Inferior parietal cortex (tissue), 1 donor: Measurements from ENCODE around the gene GDPD5.

ENCODE experiments used
- DNase-seq: peaks from one replicate; pipeline ENCODE4 v3.0.0-alpha.2; 2016; ENCODE audit errors: extremely low spot score

The GDPD5 gene

DNA sequence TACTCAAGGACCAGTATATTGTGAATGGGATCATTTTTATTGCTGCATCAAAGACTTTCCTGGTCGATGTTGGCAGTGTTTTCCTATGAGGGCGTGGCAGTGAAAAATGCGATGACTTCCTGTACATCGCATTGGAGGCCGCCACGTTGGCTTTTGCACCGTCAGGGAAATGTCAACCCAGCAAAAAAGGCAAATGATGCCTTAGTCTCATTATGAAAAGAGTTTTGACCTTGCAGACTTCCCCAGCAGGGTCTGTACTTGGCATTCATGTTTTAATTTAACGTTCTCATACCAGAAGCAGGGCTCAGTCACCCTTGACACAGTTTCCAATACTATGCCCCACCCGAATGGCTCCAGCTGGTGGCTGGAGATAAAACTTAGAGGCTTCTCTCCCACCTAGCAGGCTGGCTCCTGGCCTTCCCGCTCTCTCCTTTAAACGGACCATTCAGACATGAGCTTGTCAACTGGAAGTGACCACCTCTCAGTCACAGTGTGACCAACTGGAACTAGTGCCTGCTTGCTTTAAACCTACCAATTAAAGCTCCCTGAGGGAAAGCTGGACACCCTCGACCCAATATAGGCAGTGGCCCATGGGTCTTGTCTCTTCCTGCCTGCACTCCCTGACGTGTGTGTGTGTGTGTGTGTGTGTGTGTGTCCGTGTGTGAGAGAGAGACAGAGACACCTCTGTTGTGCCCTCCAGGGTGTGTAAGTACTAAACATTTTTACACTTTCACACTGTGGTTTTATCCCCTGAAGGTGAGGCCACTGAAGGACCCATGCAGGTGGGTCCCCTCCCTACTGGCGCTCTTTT is 8.7 kb upstream of the GDPD5 start:
- DNase-seq = peak; percentile 35

DNA sequence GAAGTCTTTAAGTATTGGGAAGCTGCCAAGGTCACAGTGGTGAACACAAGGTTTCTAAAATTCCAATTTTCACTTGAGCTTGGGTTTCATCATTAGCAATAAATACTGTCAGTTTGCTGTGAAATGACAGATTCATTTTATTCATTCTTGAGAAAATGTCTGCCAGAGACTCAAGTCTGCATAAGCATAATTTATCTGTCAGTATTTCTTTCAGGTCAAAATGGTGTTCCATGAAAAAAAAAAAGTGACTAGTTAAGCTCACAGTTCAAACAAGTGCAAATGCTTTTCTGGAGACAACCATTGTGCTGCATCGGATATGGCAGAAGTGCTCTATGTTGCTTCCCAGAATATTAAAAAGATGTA is 8.1 kb upstream of the GDPD5 start:
- DNase-seq = no peak

DNA sequence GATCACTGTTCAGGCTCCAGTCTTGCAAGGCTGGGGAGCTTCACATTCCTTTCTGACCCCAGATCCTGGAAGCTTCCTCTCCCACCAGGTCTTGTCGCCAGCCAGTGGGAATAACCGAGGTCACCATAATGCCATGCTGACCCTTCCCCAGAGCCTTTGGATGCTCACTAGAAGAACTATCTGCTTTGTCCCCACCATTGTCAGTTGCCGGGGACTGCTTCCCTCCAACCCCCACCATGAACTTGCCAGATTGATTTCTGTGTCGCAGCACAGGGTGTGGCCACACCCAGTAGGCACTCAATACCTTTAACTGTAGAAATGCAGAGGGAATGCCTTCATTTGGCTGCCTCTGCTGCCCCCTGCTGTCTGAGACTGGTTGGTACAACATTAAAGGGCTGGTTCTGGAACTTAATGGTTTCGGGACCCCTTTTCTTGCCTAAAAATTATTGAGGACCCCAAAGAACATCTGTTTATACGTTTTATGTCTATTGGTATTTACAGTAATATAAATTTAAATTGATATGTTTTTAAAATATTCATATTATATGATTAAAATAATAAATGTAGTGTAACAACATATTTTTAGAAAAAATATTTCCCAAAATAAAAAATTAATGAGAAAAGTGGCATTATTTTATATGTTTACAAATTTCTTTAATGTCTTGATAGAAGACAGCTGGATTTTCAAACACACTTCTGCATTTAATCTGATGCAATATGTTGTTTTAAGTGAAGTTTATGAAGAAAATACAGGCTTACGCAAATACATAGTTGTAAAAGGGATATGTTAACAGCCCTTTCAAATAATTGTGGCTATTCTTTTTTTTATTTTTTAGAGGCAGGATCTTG is 6.7 kb upstream of the GDPD5 start:
- DNase-seq = peak; percentile 89

DNA sequence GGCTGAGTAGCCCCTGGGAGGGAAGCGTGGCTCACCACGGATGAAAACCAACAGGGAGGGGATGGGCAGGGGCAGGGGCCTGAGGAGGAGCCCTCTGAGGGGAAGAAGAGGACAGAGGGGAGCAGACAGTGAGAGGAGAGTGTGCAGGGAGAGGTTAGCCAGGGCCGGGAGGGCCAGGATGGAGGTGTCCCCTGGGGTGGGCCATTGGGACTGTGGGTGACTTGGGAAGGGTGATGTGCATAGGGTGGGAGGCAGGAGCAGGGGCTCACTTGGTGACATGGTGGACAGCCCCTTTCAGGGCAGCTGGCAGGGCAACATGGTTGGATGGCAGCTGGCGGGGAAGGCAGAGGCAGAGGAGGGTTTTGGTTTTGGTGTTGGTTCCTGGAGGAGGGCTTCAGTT is 5.6 kb upstream of the GDPD5 start:
- DNase-seq = no peak

DNA sequence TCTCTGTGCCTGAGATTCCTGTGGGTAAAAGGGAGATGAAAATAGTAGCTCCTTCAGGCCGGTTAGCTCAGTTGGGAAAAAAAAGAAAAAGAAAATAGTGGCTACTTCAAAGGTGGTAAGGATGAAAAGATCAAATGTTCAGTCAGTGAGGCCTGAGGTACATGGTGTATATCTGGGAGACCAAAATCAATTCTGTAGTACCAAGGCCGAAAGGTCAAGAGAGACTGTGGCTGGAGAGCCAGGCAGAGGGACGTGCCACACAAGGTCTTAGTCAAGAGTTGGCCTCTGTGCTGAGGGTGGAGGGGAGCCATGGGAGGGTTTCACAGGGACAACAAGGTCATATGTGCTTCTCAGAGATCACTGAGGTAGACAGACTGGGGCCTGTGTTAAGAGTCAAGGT is 4.8 kb upstream of the GDPD5 start:
- no peak for DNase-seq

DNA sequence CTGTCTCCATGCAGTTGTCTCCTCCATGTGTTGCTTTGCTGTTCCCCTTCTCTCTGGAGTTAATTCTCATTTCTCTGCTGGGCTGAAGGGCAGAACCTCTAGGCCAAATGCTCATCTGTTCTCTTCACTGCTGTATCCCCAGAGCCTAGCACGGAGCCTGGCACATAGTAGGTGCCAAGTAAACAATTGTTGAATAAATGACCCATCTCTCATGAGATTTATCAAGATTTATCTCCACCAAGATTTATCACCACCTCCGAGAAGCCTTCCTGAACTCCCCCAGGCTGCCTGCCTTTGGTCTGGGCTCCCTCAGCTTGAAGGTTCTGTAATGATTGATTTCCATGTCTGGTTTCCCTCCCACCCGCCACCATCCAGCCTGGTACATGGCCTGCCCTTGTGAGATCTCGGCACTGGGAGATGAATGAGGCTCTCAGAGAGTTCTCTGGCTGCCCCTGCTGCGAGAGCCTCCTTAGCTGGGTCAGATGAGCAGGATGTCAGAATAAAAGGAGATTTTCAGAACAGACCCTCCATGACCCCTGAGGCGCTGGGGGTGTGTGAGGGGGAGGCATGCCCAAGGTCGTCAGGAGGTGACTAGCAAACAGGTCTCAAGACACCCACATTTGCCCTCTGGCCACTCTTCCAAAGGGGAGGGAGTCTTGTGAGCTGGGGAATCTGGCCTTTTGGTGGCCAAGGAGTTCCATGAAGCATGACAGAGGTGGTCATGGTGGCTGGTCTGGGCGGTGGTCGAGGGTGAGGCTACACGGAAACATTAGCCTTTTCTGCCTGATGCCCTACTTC is 2.4 kb upstream of the GDPD5 start:
- DNase-seq = no peak

DNA sequence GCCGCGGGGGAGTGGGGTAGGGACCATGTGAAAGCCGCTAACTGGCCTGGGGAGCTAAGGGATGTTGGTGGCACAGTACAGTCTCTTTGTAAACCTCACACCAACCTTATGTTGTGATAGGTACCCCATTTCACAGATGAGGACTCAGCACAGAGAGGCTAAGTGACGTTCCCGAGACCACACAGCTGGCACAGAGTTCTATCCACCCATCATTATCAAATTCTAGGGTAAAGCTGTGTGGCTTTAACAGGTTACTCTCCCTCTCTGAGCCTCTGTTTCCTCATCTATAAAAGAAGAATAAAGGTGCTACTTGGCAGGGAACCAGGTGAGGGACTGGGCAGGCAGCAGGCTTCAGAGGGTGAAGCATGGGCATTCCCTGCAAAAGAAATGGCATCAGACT is 1.4 kb upstream of the GDPD5 start:
- no peak for DNase-seq

DNA sequence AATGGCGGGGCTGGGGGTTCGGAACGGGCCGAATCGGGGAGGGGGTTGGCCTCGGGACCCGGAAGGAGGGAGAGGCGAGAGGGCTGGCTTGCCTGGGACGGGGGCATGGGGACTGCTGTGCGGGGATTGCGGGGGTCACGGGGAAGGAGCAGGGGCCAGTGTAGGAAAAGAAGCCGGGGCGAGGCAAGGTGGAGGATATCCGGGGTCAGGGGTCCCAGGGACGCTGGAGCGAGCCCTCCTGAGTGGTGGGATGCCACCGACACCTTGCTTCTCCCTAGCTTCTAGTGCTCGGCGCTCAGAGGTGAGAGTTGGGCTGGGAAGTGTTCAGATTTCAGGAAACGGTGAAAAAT is 426 bp upstream of the GDPD5 start:
- no peak for DNase-seq

DNA sequence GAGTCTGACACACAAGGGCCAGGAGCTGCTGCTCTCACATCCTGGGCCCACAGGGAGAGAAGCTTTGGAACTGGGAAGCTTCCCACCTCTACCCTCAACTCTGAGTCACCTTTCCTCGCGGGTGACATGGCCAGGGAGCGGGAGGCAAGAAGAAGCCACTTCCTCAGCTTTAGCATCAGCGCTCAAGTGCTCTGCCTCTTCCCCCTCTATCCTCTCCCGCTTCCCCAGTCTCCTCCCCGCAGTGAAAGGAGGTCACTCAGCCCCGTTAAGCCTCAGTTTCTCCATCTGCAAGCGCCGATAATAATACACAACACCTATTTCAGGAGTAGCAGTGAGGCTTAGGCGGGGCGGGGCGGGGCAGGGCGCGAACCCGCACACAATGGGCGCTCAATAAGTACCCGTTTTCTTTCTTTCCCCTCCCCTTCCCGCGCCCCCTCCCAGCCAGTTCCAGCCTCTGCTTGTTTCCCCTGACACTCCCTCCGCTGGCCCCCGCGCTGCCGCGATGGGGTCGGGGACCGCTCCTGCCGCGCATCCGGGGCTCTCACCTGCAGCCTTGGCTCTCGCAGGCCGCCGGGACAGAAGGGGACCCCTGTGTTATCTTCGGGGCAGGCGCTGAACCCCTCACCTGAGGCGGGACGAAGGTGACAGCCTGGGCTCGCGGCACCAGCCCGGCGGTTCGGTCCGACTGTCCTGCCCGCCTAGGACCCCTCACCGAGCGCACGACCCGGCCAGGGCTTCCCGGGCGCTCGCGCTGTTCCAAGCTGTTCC is 892 bp downstream of the GDPD5 start:
- DNase-seq = no peak

DNA sequence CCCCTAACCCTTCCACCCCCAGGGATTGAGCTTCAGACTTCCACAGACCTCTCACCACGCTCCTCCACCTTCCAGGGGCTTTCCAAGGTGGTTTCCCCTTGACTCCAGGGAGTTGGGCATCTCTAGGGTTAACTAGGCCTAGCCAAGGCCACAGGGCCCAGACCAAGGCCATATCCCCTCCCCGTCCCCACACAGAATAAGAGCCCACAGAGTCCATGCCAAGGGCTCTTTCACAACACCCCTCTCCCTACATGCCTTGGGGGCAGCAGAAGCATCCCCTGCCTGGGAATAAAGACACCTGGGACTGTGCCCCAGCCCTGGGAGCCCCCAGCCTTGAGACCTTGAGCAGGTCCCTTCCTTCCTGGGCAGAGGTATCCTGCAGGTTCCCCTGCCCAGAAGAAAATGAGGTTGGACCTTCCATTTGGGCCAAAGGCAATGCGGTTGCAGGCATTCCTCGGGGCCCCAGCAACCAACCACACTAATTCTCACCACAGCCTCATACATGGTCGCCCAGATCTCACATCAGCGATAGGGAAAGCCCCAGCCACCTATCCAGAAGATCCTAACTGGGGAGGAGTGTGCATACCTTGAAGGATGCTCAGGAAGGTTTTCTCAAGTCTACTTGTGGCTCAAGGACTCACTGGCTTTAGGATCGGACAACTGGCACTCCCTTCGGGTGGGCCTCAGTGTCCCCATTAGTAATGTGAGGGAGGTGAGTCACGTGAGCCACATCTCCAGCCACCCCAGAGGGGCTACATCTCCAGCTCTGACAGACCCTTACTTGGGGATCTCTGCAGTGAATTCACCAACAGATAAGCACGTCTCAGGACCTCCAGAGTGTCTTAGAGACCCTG is 1.7 kb downstream of the GDPD5 start:
- no peak for DNase-seq

DNA sequence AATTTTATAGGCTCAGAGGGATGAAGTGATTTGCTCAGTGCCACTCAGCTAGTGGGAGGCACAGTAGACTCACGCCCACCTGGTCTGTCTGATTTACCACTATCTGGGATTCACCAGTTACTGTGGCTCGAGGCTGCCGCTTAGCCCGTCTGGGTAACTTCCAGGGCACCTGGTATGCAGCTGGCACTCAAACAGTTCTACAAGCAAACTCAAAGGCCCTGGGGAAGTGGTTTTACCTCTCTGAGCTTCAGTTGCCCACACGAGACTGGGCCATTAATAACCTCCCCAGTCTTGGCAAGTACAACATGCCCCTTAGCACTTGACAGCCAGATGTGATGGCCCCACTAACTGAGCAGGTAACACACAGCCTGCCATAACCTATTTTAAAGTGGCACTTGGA is 2.6 kb downstream of the GDPD5 start:
- DNase-seq = no peak

DNA sequence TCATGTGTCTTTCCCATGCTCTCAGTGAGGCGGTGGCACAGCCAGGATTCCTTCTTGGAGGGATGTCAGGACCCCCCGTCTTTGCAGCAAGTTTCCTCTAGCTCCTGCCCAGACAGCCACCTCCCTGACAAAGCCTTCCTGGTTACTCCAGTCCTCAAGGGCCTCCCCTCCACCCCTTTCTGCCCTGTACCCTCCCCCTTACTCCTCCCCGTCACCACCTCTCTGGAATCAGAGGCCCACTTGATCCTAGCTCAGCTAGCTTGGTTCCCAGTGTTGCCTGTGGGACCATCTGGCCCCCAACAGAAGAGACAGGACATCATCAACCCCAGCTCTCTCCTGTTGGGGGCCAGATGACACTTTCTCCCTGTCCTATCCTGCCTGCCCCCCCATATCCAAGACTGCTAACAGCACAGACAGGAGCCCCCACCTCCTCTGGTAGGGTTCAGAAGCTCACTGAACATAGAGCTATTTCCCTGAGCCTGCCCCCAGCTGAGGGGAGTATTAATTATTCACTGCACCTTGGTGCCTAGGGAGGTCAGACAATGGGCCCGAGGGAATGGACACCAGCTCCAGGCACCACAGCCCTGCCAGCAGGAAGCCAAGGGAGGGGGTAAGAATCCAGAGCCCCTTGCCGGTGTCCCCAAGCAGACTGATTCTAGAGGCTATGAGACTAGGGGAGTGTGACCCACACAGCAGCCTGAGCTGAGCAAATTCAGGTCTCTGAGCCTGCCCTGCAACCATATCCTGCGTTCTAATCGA is 3.3 kb downstream of the GDPD5 start:
- no peak for DNase-seq

DNA sequence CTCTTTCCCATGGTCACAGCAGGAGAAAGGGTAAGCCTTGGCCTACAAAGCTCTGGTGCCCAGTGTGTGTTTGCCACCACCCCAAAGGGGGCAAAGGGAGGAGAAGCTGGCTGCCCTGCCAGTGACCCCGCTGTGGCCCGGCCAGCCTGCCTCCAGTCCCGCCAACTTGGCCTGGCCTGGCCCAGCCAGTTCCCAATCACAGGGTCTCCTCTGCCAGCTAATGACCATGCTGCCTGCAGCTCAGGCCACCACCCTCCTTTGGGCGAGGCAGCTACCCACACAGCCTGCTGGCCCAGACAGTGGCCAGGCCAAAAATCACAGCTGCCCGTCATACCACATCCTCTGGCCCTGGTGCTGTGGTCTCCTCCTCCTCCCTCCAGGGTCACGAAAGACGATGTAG is 5.1 kb downstream of the GDPD5 start:
- DNase-seq = no peak

DNA sequence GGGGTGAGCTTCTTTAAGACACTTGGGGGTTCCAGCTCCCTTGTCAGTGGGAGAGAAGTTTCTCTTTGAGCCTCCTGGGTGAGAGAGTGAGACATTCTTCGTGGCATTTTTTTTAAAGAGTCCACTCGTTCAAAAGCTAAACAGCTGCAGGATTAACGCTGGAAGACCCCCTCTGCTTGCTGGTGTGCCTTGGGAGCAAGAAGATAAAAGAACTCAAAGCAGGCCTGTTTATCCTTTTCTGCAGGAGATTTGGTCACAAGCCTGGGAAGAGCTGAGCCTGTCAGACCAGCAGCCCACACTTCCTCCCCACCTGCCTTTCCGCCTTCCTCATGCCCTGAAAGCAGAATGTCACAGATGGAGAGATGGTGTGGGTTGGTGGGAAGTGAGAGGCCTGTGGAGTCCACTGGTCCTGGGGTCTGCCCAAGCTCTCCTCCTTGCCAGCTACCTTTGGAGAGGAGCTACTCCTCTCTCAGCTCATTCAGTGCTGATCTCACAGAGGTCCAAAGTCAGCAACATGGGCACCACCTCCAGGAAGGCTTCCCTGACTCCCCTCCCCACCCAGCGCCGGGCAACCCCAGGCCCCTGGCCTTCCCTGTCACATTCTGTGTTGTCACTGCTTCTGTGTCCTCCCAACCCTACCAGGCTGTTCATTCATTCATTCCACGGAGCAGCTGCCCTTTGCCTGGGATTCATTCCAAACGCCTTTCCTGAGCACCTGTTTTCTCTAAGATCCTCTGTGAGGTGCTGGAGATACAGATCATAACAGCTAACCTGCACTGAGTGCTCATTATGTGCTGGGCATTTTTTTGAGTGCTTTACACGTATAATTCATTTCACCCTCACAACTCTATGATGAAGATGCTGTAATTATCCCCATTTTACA is 6.7 kb downstream of the GDPD5 start:
- DNase-seq = no peak

DNA sequence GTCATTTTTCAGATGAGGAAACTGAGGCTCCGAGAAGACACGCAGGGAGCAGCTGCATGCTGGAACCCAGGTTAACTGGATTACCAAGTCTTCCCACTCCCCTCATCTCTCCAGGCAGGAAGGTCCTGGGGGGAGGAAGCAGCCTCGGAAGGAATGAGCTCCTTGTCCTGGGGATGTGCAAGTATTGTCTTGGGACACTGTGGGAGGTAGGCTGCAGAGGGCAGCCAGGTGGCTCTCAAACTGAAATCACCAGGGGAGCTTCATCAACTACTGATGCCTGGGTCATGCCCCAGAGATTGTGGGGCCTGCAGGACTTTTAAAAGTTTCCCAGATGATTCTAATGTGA is 7.6 kb downstream of the GDPD5 start:
- no peak for DNase-seq

DNA sequence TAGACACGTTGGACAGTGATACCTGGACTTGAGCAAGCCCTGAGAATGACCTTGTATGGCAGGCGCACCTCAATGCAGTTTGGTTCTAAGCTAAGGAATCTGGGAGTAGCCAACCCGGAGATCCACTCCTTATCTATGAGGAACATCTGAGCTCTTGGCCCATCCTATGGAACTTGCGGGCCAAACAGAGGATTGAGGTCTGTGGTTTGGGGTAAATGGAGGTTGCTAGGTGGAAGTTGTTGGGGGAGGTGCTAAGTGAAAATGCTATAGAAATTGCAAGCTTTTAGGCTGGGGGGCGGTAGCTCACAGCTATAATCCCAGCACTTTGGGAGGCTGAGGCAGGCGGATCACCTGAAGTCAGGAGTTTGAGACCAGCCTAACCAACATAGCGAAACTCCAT is 8.9 kb downstream of the GDPD5 start:
- DNase-seq = no peak

DNA sequence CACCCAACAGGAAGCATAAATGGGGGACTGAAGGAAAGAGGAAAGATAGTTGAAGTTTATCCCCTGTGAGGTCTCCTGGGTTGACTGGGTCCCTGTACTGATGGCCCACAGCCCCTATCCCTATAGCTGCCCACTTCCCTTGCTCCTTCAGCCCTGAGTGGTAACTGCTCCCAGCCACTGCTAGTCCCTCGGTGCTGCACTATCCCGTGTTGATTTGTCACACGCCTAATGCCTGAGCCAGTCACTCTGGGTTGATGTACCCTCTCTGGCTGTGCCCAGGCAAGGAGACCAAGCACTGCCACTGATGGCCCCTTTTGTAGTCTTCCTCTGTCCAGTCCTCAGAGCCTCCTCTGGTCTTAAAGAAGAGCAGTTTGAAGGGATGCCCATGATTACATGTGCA is 9.6 kb downstream of the GDPD5 start:
- DNase-seq = no peak

DNA sequence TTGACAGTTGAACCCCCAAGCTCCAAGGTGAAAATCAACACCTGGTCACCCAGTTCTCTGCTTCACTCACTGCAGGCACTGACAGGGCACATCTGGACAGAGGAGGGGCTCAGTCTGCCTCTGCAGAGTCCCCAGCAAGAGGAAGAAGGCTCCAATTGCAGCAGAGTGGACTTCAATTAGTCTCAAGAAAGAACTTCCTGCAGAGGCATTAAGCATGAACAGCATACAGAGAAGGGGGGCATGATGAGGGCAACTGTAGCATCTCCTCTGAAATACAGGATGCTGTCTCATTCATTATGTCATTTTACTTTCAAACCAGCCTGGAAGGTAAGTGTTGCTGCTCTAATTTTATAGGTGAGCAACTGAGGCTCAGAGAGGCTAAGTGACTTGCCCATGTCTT is 11.1 kb downstream of the GDPD5 start:
- DNase-seq = no peak

DNA sequence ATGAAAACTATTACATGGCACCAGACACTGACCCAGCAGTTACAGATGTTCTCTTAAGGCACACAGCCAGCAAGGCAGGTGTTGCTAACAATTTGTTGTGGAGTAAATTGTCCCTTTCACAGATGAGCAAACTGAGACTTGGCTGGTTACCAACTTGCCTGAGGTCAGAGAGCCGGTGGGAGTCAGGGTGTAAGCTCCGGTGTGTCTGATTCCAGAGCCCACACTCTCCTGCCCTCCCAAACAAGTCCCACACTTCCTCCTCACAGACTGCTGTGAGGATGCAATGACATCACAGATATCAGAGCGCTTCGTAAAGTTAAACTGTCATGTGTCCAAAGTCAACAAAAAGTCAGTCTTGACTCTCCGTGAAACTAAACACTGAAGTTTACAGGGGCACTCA is 12.5 kb downstream of the GDPD5 start:
- no peak for DNase-seq
